Upper lobe of left lung (tissue), 6 donors: ENCODE results near the gene CIB4. TPM values are rescaled to one million over a fixed set of nuclear protein-coding genes. Genes with fewer than 3 reads are reported as not detected.

Source experiments
- ATAC-seq, 2 donors: fragments of 200-7000 bp; cut with Tn5 transposase; one replicate each; pipeline ENCODE4 v1.9.1; 2022; ENCODE audit warnings: mild to moderate bottlenecking in 2 of 2, moderate library complexity in 2 of 2; ENCODE audit not compliant: low FRiP score in 2 of 2
- DNase-seq, 2 donors: peaks; one replicate each; pipeline ENCODE4 v3.0.0-alpha.2; 2019 to 2020
- H3K27ac ChIP-seq, 4 donors: fragments of 200-600 bp; sonication (generic); one replicate each; pipeline ENCODE4 v1.5.1; 2016 to 2019
- H3K27me3 ChIP-seq, 4 donors: fragments of 200-600 bp; sonication (generic); one replicate each; pipeline ENCODE4 v1.5.1; 2017 to 2019
- H3K36me3 ChIP-seq, 4 donors: fragments of 200-600 bp; sonication (generic); one replicate each; pipeline ENCODE4 v1.5.1; 2016 to 2019
- H3K4me1 ChIP-seq, 4 donors: fragments of 200-600 bp; sonication (generic); one replicate each; pipeline ENCODE4 v1.5.1; 2018 to 2019
- H3K4me3 ChIP-seq, 4 donors: fragments of 200-600 bp; sonication (generic); one replicate each; pipeline ENCODE4 v1.5.1; 2017 to 2019; ENCODE audit warnings: mild to moderate bottlenecking in 2 of 4, moderate library complexity in 1 of 4
- H3K9me3 ChIP-seq, 4 donors: fragments of 200-600 bp; sonication (generic); one replicate each; pipeline ENCODE4 v1.5.1; 2018 to 2019
- CTCF ChIP-seq, 6 experiments: fragments of 450-650 bp in 4 of 6; fragments of 200-600 bp in 2 of 6; sonication (generic) in 2 of 6; IDR thresholded peaks; one replicate each; pipeline ENCODE4 v1.5.1; 2016 to 2019; ENCODE audit warnings: antibody characterized with exemption in 6 of 6
- EP300 ChIP-seq, 4 donors: sonication (generic); formaldehyde crosslinking; IDR thresholded peaks; one replicate each; pipeline ENCODE4 v1.5.1; 2017; ENCODE audit warnings: antibody characterized with exemption in 4 of 4, control low read depth in 2 of 4
- POLR2A ChIP-seq, 4 donors: fragments of 450-650 bp; IDR thresholded peaks; one replicate each; pipeline ENCODE4 v1.5.1; 2016 to 2017; ENCODE audit warnings: antibody characterized with exemption in 4 of 4, mild to moderate bottlenecking in 2 of 4
- POLR2AphosphoS5 ChIP-seq, 2 donors: sonication (generic); formaldehyde crosslinking; IDR thresholded peaks; one replicate each; pipeline ENCODE4 v1.5.1; 2017; ENCODE audit warnings: antibody characterized with exemption in 2 of 2
- WGBS, 2 donors: methylation state at CpG; one replicate each; pipeline ENCODE4 v1.1.5; 2017 to 2018; 5-methylcytosine and 5-hydroxymethylcytosine counted together
- total RNA-seq, 6 donors: library from RNA; depleted of rRNA in 4 of 6; stranded (reverse); fragments of >200 nt in 4 of 6; gene quantifications; one replicate each; pipeline versions ENCODE4 v1.1.0 to v1.2.1, GENCODE V29; 2016 to 2021
- donor health status: DM: no; HTN: no; CAD: no; lungs with moderate emphysema.
- donor health status: DM: no; HTN: yes; CAD: no; lungs with severe emphysema.

Gene CIB4
- total RNA-seq, 6 donors from 2014 or later, result not detected

- DNase-seq (peak in 1 of 2 donors; percentile 48), ATAC-seq (no peak)
- H3K36me3 ChIP-seq, result no peaks in the 10 kb centered on the region
- TF ChIP-seq CTCF (IDR thresholded peaks at IDR 0.05) (no peak), EP300 (IDR thresholded peaks at IDR 0.05) (no peak), POLR2A (IDR thresholded peaks at IDR 0.05) (no peak), POLR2AphosphoS5 (IDR thresholded peaks at IDR 0.05) (no peak)
- H3K27ac ChIP-seq, result no peak overlapping the region
- H3K4me1 ChIP-seq, result peaks cover 16 to 26% (median 22%) of the 10 kb centered on the region in 4 donors
- H3K27me3 ChIP-seq, result no peaks in the 10 kb centered on the region
- H3K9me3 ChIP-seq, result no peaks in the 10 kb centered on the region
- 80 to 92% methylated on average over 2 to 10 of the region's 10 CpGs for WGBS, 2 donors
- no peak overlapping the region for H3K4me3 ChIP-seq
Observed at GRCh38 chr2:26618611-26619010, 22.6 kb downstream of the CIB4 start.

DNA sequence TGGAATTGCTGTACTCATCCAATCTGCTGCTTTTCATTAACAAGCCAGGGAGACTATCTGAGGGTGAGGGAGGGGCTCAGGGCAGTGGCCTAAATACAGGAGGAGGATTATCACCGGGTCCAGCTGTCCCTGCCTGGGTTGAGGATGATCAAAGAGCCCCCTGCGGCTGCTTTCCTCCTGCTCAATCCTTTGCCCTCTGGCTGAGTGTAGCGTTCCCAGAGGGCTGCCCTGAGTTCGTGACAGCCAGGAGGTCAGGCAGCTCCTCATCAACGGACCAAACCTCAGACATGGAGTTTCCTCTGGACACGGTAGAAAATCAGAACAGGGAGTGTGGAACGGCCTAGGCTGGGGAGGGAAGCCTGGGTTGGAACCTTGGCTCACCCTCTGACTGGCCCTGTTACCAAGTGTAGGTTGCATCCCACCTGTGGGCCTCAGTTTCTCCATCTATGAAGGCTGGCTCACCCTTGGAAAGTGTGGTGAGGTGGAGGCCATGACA is 23.5 kb downstream of the CIB4 start:
- 64 to 65% methylated on average over 5 to 7 of the region's 7 CpGs for WGBS, 2 donors
- Histone ChIP-seq H3K36me3 (no peaks in the 10 kb centered on the region), H3K27ac (no peak overlapping the region), H3K4me1 (peaks cover 26 to 32% (median 29%) of the 10 kb centered on the region in 4 donors), H3K27me3 (no peaks in the 10 kb centered on the region), H3K4me3 (no peak overlapping the region), H3K9me3 (no peaks in the 10 kb centered on the region)
- ATAC-seq (no peak), DNase-seq (no peak)
- TF ChIP-seq CTCF (IDR thresholded peaks at IDR 0.05), result no peak
- no peak for TF ChIP-seq POLR2AphosphoS5 (IDR thresholded peaks at IDR 0.05)
- TF ChIP-seq EP300 (IDR thresholded peaks at IDR 0.05), result no peak
- TF ChIP-seq POLR2A (IDR thresholded peaks at IDR 0.05), result no peak

DNA sequence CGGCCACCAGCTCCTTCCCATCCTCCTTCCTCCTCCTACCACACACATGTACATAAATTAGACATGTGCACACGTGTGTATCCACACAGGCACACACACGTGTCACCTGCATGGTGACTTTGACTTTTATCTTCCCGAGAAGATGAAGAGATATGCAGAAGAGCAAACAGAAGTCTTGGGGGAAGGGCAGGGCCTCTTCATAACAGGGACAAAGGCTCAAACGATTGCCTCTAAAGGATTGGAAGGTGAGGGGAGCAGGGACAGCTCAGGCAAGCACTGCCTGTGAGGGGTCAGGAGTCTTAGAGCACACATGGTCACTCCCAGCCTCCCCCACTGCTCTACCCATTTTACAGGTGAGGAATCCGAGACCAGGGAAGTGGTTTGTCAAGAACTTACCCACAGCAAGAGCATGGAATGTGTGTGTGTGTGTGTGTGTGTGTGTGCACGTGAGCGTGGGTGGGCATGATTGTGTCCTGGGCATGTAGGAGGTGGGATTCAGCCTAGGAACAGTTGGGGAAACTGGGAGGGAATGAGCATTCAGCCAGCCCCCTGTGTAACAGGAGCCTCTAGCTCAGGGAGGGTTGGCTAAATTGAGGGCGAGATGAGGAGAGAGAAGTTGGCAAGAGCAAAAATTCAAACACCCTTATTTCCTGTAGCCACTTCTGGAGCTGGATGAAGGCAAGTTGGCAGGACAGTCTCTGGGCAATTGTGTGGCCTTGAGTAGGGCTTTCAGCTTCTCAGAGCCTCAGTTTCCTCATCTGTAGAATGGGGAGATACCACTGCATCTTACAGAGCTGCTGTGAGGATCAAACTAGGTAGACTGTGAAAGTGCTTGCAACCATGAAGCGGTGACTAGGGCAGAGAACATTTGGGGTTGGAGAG is 24.2 kb downstream of the CIB4 start:
- H3K27me3 ChIP-seq, result no peaks in the 10 kb centered on the region
- no peaks in the 10 kb centered on the region for H3K9me3 ChIP-seq
- H3K27ac ChIP-seq, result peak overlapping the region in 1 of 4 donors; percentile 23
- no peak overlapping the region for H3K4me3 ChIP-seq
- H3K36me3 ChIP-seq, result no peaks in the 10 kb centered on the region
- DNase-seq (no peak), ATAC-seq (no peak)
- 70% methylated on average over 9 to 10 of the region's 10 CpGs for WGBS, 2 donors
- no peak for TF ChIP-seq CTCF (IDR thresholded peaks at IDR 0.05)
- no peak for TF ChIP-seq POLR2AphosphoS5 (IDR thresholded peaks at IDR 0.05)
- no peak for TF ChIP-seq EP300 (IDR thresholded peaks at IDR 0.05)
- no peak for TF ChIP-seq POLR2A (IDR thresholded peaks at IDR 0.05)
- H3K4me1 ChIP-seq, result peaks cover 27 to 39% (median 32%) of the 10 kb centered on the region in 4 donors

DNA sequence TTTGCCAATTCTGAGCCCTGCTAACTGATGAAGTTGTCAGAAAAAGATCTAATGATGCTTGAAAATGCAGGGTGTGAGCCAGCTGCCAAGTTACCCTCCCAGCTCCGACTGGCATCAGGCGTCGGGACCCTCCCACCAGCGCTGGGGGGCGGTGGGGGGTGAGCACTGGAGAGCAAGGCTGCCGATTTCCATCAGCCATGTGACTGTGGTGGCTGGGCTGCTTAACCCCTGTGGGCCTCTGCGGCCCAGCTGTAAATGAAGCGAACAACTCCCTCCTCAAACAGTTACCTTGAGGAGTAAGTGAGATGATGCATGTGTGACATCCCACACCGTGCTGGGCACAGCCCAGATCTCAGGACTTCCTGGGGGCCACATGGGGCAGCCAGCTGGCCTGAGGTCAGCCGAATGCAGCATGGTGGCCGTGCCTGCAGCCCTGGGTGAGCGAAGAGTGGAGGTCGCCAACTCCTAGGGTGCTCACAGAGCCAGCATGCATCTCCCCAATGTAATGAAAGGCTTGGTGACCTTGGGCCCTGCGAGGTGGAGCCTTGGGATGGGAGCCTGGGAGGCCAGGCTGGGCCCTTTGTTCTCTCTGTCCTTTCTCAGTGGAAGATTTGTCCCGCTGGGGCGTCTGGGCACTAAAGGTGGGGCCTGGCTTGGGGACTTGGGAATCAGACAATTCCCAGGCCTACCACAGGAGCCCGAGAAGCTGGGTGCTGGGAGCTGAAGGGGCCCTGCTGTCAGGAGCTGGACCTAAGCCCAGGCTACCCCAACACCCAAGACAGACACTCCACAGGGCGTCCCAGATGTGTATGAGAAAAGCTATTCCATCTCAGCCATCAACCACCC is 25.1 kb downstream of the CIB4 start:
- Histone ChIP-seq H3K4me1 (peaks cover 27 to 39% (median 34%) of the 10 kb centered on the region in 4 donors), H3K4me3 (no peak overlapping the region), H3K27ac (peak overlapping the region in 3 of 4 donors; percentile 32 to 69 (median 42)), H3K9me3 (no peaks in the 10 kb centered on the region), H3K36me3 (no peaks in the 10 kb centered on the region), H3K27me3 (no peaks in the 10 kb centered on the region)
- peak in 1 of 2 donors; percentile 66 for DNase-seq
- no peak for ATAC-seq
- 66 to 74% methylated on average over 12 to 18 of the region's 18 CpGs for WGBS, 2 donors
- no peak for TF ChIP-seq CTCF (IDR thresholded peaks at IDR 0.05)
- TF ChIP-seq EP300 (IDR thresholded peaks at IDR 0.05), result no peak
- TF ChIP-seq POLR2A (IDR thresholded peaks at IDR 0.05), result no peak
- no peak for TF ChIP-seq POLR2AphosphoS5 (IDR thresholded peaks at IDR 0.05)
